ENCODE results near the gene CLDN14.

The CLDN14 gene

GRCh38 chr21:36479415-36480402 lies at the start of gene CLDN14:
Gene CLDN14 (minus strand): TSS chr21:36480122. CDS start chr21:36461695, 18,427 bp downstream.
- DNase-seq: no peak

- no peak for DNase-seq
These were observed 48.8 kb upstream of the CLDN14 start for GRCh38 chr21:36528716-36529115.

GRCh38 chr21:36527317-36527716 lies 47.4 kb upstream of the CLDN14 start:
- peak; percentile 18 for DNase-seq

- no peak for DNase-seq
These were observed 46.2 kb upstream of the CLDN14 start for GRCh38 chr21:36526104-36526503.

- DNase-seq: no peak
These were observed 44.6 kb upstream of the CLDN14 start for GRCh38 chr21:36524477-36524876.

GRCh38 chr21:36522219-36522808 lies 42.4 kb upstream of the CLDN14 start:
- DNase-seq: no peak

- DNase-seq: no peak
These were observed 39.1 kb upstream of the CLDN14 start for GRCh38 chr21:36518883-36519492.

- no peak for DNase-seq
These were observed 37.6 kb upstream of the CLDN14 start for GRCh38 chr21:36517366-36518075.

GRCh38 chr21:36516281-36516680 lies 36.4 kb upstream of the CLDN14 start:
- DNase-seq: no peak

GRCh38 chr21:36513430-36513829 lies 33.5 kb upstream of the CLDN14 start:
- DNase-seq: no peak

GRCh38 chr21:36512971-36513370 lies 33.0 kb upstream of the CLDN14 start:
- DNase-seq: no peak

- DNase-seq: no peak
These were observed 31.7 kb upstream of the CLDN14 start for GRCh38 chr21:36511484-36512220.

- DNase-seq: no peak
These were observed 31.0 kb upstream of the CLDN14 start for GRCh38 chr21:36510911-36511310.

- DNase-seq: no peak
These were observed 30.2 kb upstream of the CLDN14 start for GRCh38 chr21:36509973-36510664.

GRCh38 chr21:36508948-36509347 lies 29.0 kb upstream of the CLDN14 start:
- DNase-seq: no peak

- no peak for DNase-seq
These were observed 27.6 kb upstream of the CLDN14 start for GRCh38 chr21:36507397-36508018.

- no peak for DNase-seq
These were observed 26.6 kb upstream of the CLDN14 start for GRCh38 chr21:36506482-36506881.

- no peak for DNase-seq
These were observed 24.4 kb upstream of the CLDN14 start for GRCh38 chr21:36504067-36505058.

GRCh38 chr21:36502365-36502764 lies 22.4 kb upstream of the CLDN14 start:
- DNase-seq: no peak

GRCh38 chr21:36501589-36501892 lies 21.6 kb upstream of the CLDN14 start:
- no peak for DNase-seq
